GM12878 (cell line): ENCODE results near the gene PPP1R15A. TPM values are rescaled to one million over a fixed set of nuclear protein-coding genes. Genes with fewer than 3 reads are reported as not detected.
A peak's percentile ranks its signal among the peaks of the same experiment; 100 is the strongest.

Experiments
- ATAC-seq: fragments of 200-7000 bp; cut with Tn5 transposase; 3 replicates; pipeline ENCODE4 v1.9.1; 2020; ENCODE audit warnings: mild to moderate bottlenecking, moderate library complexity
- BruUV-seq: library from RNA; stranded (reverse); fragments of 400-500 nt; replicated peaks from 2 replicates; lab custom pipeline; 2021; lab: Mats Ljungman, UMichigan
- CTCF ChIA-PET: fragments of 300-600 bp; sonication (Branson Sonifier 250); formaldehyde crosslinking; extraction: SDS; loops from one replicate; lab custom pipeline; 2021; ENCODE audit warnings: inconsistent platforms; lab: Yijun Ruan, JAX
- POLR2A ChIA-PET: fragments of 350-600 bp; formaldehyde crosslinking; extraction: SDS; loops from one replicate; lab custom pipeline; 2021; ENCODE audit warnings: inconsistent platforms; lab: Charles Lee
- RAD21 ChIA-PET: fragments of 300-600 bp; sonication (Branson Sonifier 250); formaldehyde crosslinking; loops from one replicate; lab custom pipeline; 2023; ENCODE audit warnings: antibody characterized with exemption; ENCODE audit not compliant: unreplicated experiment; lab: Charles Lee
- SMC1A ChIA-PET: fragments of 300-600 bp; sonication (Branson Sonifier 250); formaldehyde crosslinking; loops from one replicate; lab custom pipeline; 2023; ENCODE audit not compliant: unreplicated experiment, uncharacterized antibody; lab: Charles Lee
- DNase-seq: peaks from one replicate; pipeline ENCODE4 v3.0.0-alpha.2; 2011; ENCODE audit warnings: low read depth, low spot score
- FAIRE-seq: peaks from 3 replicates; lab custom pipeline; 2011; peaks lifted over from hg19 to GRCh38; lab: Jason Lieb, UNC
- H2AFZ ChIP-seq: 2 replicates; pipeline ENCODE4 v1.6.0; 2011; ENCODE audit warnings: low read depth, low read length, control low read depth; ENCODE audit not compliant: control insufficient read depth
- H3K27ac ChIP-seq: 2 replicates; pipeline ENCODE4 v1.5.1; 2011; ENCODE audit warnings: control low read depth; ENCODE audit not compliant: control insufficient read depth, insufficient read depth
- H3K27me3 ChIP-seq, 2 experiments: replicated peaks in 1 of 2; 2 replicates each; pipeline versions ENCODE4 v1.6.0 to v1.6.1; 2011; ENCODE audit warnings: low read length in 1 of 2; ENCODE audit not compliant: control insufficient read depth in 2 of 2, insufficient read depth in 2 of 2
- H3K36me3 ChIP-seq, 2 experiments: 2 replicates each; pipeline ENCODE4 v1.5.1; 2011; ENCODE audit warnings: low read length in 1 of 2; ENCODE audit not compliant: control insufficient read depth in 2 of 2, insufficient read depth in 2 of 2
- H3K4me1 ChIP-seq: 2 replicates; pipeline ENCODE4 v1.6.1; 2011; ENCODE audit warnings: mild to moderate bottlenecking, low read length, moderate library complexity, mixed read lengths; ENCODE audit not compliant: control insufficient read depth, insufficient read depth
- H3K4me2 ChIP-seq: 2 replicates; pipeline ENCODE4 v1.6.0; 2011; ENCODE audit warnings: control low read depth; ENCODE audit not compliant: control insufficient read depth, insufficient read depth
- H3K4me3 ChIP-seq: fragments of 200-600 bp; sonication (generic); 2 replicates; pipeline ENCODE4 v1.5.1; 2016
- H3K79me2 ChIP-seq: 2 replicates; pipeline ENCODE4 v1.6.0; 2011; ENCODE audit warnings: low read length; ENCODE audit not compliant: control insufficient read depth, insufficient read depth
- H3K9ac ChIP-seq: 2 replicates; pipeline ENCODE4 v1.8.0; 2011; ENCODE audit warnings: low read length, control low read depth, mixed read lengths; ENCODE audit not compliant: control insufficient read depth, insufficient read depth
- H3K9me3 ChIP-seq: replicated peaks from 3 replicates; pipeline ENCODE4 v1.5.1; 2011; ENCODE audit warnings: mild to moderate bottlenecking, low read length; ENCODE audit not compliant: control insufficient read depth, insufficient read depth
- H4K20me1 ChIP-seq: 2 replicates; pipeline ENCODE4 v1.6.0; 2011; ENCODE audit not compliant: control insufficient read depth, insufficient read depth
- CHD2 ChIP-seq: IDR thresholded peaks from 2 replicates; pipeline ENCODE4 v1.6.1; 2011; ENCODE audit warnings: low read depth, low read length, improper control_type of control experiment, borderline replicate concordance
- CREB1 ChIP-seq: IDR thresholded peaks from 2 replicates; pipeline ENCODE4 v1.6.1; 2012; ENCODE audit warnings: low read depth, mild to moderate bottlenecking, inconsistent platforms
- HCFC1 ChIP-seq: fragments of 150-350 bp; IDR thresholded peaks from 2 replicates; pipeline ENCODE4 v1.6.1; 2014; ENCODE audit warnings: low read length
- IKZF1 ChIP-seq: fragments of 450-650 bp; conservative IDR thresholded peaks from 2 replicates; pipeline ENCODE4 v1.6.1; 2017; ENCODE audit warnings: antibody characterized with exemption, mild to moderate bottlenecking
- JUNB ChIP-seq: IDR thresholded peaks from 2 replicates; pipeline ENCODE4 v1.6.1; 2016; ENCODE audit warnings: antibody characterized with exemption, mild to moderate bottlenecking
- RUNX3 ChIP-seq: IDR thresholded peaks from 2 replicates; pipeline ENCODE4 v1.6.1; 2012; ENCODE audit warnings: low read length, inconsistent platforms
- STAT1 ChIP-seq: fragments of 450-650 bp; conservative IDR thresholded peaks from 2 replicates; pipeline ENCODE4 v1.6.1; 2014; ENCODE audit warnings: antibody characterized with exemption, mild to moderate bottlenecking
- WGBS: methylation state at CpG from one replicate; pipeline ENCODE4 v1.1.6; 2016; ENCODE audit warnings: low lambda C conversion rate; ENCODE audit not compliant: insufficient replicate concordance, insufficient coverage; ENCODE audit errors: missing lambda C conversion rate; 5-methylcytosine and 5-hydroxymethylcytosine counted together
- in situ Hi-C: fragments of 300-500 bp; cut with MboI; formaldehyde crosslinking; loops from 9 replicates; pipeline ENCODE4 v1.14.3; 2018; ENCODE audit warnings: mixed read lengths
- intact Hi-C: fragments of 100-400 bp; cut with micrococcal nuclease; formaldehyde crosslinking; loops from one replicate; pipeline ENCODE4 v1.14.2; 2022; ENCODE audit not compliant: unreplicated experiment
- polyA plus RNA-seq, 11 experiments: library from polyadenylated mRNA; depleted of rRNA in 4 of 11; unstranded in 6 of 11; stranded (reverse) in 5 of 11; fragments of >200 nt; fragmentation: Nextera tagmentation in 4 of 11; fragmentation: Illumina TruSeq in 1 of 11; extraction: Ambion mirVana in 4 of 11; extraction: Trizol in 1 of 11; gene quantifications; 1 replicate in 1 of 11; 2 replicates in 10 of 11; pipeline versions ENCODE4 v1.2.1 to v1.2.3, GENCODE V29; 2011 to 2016; ENCODE audit warnings: inconsistent platforms in 2 of 11, missing spikeins in 2 of 11, low read depth in 1 of 11
- total RNA-seq, 4 experiments: library from RNA; depleted of rRNA in 3 of 4; stranded (reverse); fragments of >200 nt in 3 of 4; fragmentation: Illumina TruSeq in 1 of 4; extraction: Trizol in 1 of 4; gene quantifications; 2 replicates each; pipeline versions ENCODE4 v1.2.1 to v1.2.3, GENCODE V29; 2013 to 2021
- TF ChIP-seq, protein P1 (sequence below): fragments of 450-650 bp; IDR thresholded peaks from 2 replicates; pipeline ENCODE4 v1.6.1; 2016; ENCODE audit warnings: mild to moderate bottlenecking
- TF ChIP-seq, protein P2 (sequence below): fragments of 450-650 bp; IDR thresholded peaks from 2 replicates; pipeline ENCODE4 v1.6.1; 2014; ENCODE audit warnings: mild to moderate bottlenecking
- TF ChIP-seq, protein P3 (sequence below): fragments of 450-650 bp; IDR thresholded peaks from 2 replicates; pipeline ENCODE4 v1.6.1; 2017; ENCODE audit warnings: antibody characterized with exemption, mild to moderate bottlenecking, moderate library complexity

PPP1R15A gene
- total and polyA plus RNA-seq, 10 of the 15 experiments (the other 5 are each of a cell fraction or from before 2014, with no cell fraction given) = 0.68 to 50.8 (median 27.7) TPM

DNA sequence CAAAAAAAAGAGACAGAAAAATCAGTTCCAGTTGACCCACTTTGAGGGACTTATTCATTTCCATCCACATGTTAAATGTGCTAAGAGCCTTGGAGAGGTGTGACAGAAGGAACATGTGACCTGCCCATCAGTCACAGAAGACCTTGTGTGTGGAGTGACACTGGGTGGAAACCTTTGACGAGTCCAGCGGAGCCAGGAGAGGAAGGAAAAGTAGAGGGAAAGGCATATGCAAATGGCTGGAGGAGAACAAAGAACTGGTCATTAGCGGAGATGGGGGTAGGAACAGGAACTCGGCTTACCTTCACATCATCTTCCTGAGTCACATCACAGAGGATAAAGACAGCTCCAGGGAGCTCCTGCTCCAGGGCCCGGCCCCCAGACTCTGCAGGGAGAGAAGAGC is 38.2 kb upstream of the PPP1R15A start:
- Histone ChIP-seq H3K27ac (no peak overlapping the region), H3K9ac (no peak overlapping the region), H3K4me2 (no peak overlapping the region), H2AFZ (no peak overlapping the region), H4K20me1 (no peaks in the 10 kb centered on the region), H3K27me3 (no peaks in the 10 kb centered on the region), H3K4me3 (no peak overlapping the region), H3K79me2 (no peaks in the 10 kb centered on the region), H3K36me3 (no peaks in the 10 kb centered on the region), H3K9me3 (no peaks in the 10 kb centered on the region), H3K4me1 (peaks cover 15% of the 10 kb centered on the region)
- ChIA-PET RAD21 (interaction anchor here (2.1 kb wide), 1 partner anchor 38 kb away, joined by 6 read pairs; no protein-coding TSS in a partner anchor), POLR2A (no interaction called here), SMC1A (interaction anchor here (1.9 kb wide), 1 partner anchor 38 kb away, joined by 8 read pairs; no protein-coding TSS in a partner anchor), CTCF (interaction anchor here (1.9 to 6.5 kb wide), 3 partner anchors 9 to 46 kb away, joined by 6 to 36 read pairs (median 10); no protein-coding TSS in a partner anchor)
- FAIRE-seq (no peak), DNase-seq (no peak), ATAC-seq (no peak)
- intact Hi-C loops (loop anchor here (2.0 kb wide), 1 partner anchor 17 kb away; no protein-coding TSS in a partner anchor), in situ Hi-C loops (no loop called here)
- 25% methylated on average over 5 of the region's 5 CpGs for WGBS
- TF ChIP-seq, protein P1, sequence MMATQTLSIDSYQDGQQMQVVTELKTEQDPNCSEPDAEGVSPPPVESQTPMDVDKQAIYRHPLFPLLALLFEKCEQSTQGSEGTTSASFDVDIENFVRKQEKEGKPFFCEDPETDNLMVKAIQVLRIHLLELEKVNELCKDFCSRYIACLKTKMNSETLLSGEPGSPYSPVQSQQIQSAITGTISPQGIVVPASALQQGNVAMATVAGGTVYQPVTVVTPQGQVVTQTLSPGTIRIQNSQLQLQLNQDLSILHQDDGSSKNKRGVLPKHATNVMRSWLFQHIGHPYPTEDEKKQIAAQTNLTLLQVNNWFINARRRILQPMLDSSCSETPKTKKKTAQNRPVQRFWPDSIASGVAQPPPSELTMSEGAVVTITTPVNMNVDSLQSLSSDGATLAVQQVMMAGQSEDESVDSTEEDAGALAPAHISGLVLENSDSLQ = peak; percentile 30; the same call in 1 of the 2 replicates
- no peak for TF ChIP-seq RUNX3
- no TSS peak for BruUV-seq

DNA sequence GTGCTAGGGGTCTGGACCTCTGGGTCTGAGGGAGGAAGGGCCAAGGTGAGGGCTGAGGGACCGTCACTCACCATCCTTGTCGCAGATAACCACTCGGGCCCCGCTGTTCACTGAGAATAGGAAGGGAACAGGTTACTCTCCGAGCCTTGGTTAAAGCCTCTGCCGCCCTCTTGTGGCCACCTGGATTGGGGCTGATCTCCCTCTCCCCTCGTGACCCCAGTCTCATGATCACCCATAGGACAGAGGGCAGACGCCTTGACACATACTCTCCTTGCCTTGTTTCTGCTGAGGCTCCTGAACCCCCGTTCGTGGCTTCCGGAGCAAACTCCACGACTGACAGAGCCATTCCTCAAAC is 36.5 kb upstream of the PPP1R15A start:
- Histone ChIP-seq H3K27me3 (no peaks in the 10 kb centered on the region), H2AFZ (peak overlapping the region; percentile 79), H3K27ac (0 out of 2 replicates have a peak overlapping the region, but pooled peaks have one; percentile 14), H3K9me3 (no peaks in the 10 kb centered on the region), H3K4me2 (peak overlapping the region; percentile 69), H3K79me2 (no peaks in the 10 kb centered on the region), H3K36me3 (no peaks in the 10 kb centered on the region), H3K4me1 (peaks cover 15% of the 10 kb centered on the region), H3K9ac (peak overlapping the region; percentile 62), H4K20me1 (no peaks in the 10 kb centered on the region), H3K4me3 (peak overlapping the region; percentile 72)
- peak; percentile 99 for FAIRE-seq
- peak; percentile 97 for ATAC-seq
- in situ Hi-C loops (loop anchor here (5.0 kb wide), 2 partner anchors 38 to 188 kb away; partner anchors contain the start of gene CA11), intact Hi-C loops (loop anchor here (1.0 to 5.0 kb wide), 5 partner anchors 19 to 188 kb away; partner anchors contain the start of gene CA11)
- BruUV-seq = no TSS peak
- WGBS = 3% methylated on average over 9 of the region's 12 CpGs
- POLR2A ChIA-PET = interaction anchor here (0.7 to 1.9 kb wide), 5 partner anchors 40 to 156 kb away, joined by 3 to 7 read pairs (median 4); no protein-coding TSS in a partner anchor
- peak; percentile 82 for DNase-seq
- RAD21 ChIA-PET = interaction anchor here (0.8 to 2.9 kb wide), 9 partner anchors 11 to 190 kb away, joined by 3 to 33 read pairs (median 11); partner anchors contain the start of genes CA11, GYS1 and RUVBL2
- SMC1A ChIA-PET = interaction anchor here (0.8 to 3.0 kb wide), 9 partner anchors 9 to 161 kb away, joined by 3 to 33 read pairs (median 8); no protein-coding TSS in a partner anchor
- CTCF ChIA-PET = interaction anchor here (0.8 to 15.6 kb wide), 14 partner anchors 9 to 190 kb away, joined by 3 to 520 read pairs (median 6); partner anchors contain the start of genes BCAT2, CA11, FTL and GYS1
- TF ChIP-seq CHD2 = no peak
- TF ChIP-seq JUNB = no peak
- TF ChIP-seq, protein P2, sequence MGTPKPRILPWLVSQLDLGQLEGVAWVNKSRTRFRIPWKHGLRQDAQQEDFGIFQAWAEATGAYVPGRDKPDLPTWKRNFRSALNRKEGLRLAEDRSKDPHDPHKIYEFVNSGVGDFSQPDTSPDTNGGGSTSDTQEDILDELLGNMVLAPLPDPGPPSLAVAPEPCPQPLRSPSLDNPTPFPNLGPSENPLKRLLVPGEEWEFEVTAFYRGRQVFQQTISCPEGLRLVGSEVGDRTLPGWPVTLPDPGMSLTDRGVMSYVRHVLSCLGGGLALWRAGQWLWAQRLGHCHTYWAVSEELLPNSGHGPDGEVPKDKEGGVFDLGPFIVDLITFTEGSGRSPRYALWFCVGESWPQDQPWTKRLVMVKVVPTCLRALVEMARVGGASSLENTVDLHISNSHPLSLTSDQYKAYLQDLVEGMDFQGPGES = no peak
- peak; percentile 55; the same call in 1 of the 2 replicates for TF ChIP-seq IKZF1
- TF ChIP-seq CREB1 = 0 out of 2 replicates have a peak, but pooled peaks have one; percentile 32
- TF ChIP-seq, protein P3, sequence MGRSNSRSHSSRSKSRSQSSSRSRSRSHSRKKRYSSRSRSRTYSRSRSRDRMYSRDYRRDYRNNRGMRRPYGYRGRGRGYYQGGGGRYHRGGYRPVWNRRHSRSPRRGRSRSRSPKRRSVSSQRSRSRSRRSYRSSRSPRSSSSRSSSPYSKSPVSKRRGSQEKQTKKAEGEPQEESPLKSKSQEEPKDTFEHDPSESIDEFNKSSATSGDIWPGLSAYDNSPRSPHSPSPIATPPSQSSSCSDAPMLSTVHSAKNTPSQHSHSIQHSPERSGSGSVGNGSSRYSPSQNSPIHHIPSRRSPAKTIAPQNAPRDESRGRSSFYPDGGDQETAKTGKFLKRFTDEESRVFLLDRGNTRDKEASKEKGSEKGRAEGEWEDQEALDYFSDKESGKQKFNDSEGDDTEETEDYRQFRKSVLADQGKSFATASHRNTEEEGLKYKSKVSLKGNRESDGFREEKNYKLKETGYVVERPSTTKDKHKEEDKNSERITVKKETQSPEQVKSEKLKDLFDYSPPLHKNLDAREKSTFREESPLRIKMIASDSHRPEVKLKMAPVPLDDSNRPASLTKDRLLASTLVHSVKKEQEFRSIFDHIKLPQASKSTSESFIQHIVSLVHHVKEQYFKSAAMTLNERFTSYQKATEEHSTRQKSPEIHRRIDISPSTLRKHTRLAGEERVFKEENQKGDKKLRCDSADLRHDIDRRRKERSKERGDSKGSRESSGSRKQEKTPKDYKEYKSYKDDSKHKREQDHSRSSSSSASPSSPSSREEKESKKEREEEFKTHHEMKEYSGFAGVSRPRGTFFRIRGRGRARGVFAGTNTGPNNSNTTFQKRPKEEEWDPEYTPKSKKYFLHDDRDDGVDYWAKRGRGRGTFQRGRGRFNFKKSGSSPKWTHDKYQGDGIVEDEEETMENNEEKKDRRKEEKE = no peak
- TF ChIP-seq STAT1 = no peak
- TF ChIP-seq HCFC1 = no peak
